Spleen (tissue), 7 donors: ENCODE measurements around the gene PTMA.

ENCODE experiments used
- POLR2A ChIP-seq, 3 donors: fragments of 450-650 bp; IDR thresholded peaks; one replicate each; pipeline ENCODE4 v1.5.1; 2017; ENCODE audit warnings: antibody characterized with exemption in 3 of 3, mild to moderate bottlenecking in 1 of 3
- POLR2AphosphoS5 ChIP-seq, 3 donors: sonication (generic); formaldehyde crosslinking; IDR thresholded peaks; one replicate each; pipeline ENCODE4 v1.5.1; 2017; ENCODE audit warnings: antibody characterized with exemption in 3 of 3
- TF ChIP-seq, protein P1 (sequence below), 11 experiments: fragments of 200-600 bp in 7 of 11; fragments of 450-650 bp in 4 of 11; sonication (generic) in 4 of 11; IDR thresholded peaks in 8 of 11; conservative IDR thresholded peaks in 3 of 11; 1 replicate in 7 of 11; 2 replicates in 4 of 11; pipeline versions ENCODE4 v1.4.0 to v1.8.0; 2016 to 2021; ENCODE audit warnings: antibody characterized with exemption in 11 of 11, inconsistent platforms in 4 of 11, mild to moderate bottlenecking in 1 of 11
- donor health status: DM: no; HTN: no; CAD: no; lungs with moderate emphysema.
- donor health status: DM: no; HTN: no; CAD: no.
- donor health status: DM: no; HTN: no; CAD: no.

DNA sequence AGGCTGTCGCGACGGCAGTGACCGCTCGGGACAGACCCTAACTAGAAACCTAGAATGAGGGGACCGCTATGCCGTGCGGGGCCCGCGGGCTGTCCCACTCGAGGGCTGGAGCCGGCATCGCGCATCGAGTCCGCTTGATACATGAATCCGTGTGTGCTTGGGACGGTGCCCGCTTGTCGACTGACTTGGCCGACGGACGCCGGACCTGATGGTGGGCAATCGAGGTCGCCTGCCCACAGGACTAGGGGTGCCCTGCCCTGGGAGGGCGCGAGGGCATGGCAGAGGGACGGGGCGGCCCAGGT is 749 bp upstream of the PTMA start:
- no peak for TF ChIP-seq POLR2A (IDR thresholded peaks at IDR 0.05)
- TF ChIP-seq, protein P1, sequence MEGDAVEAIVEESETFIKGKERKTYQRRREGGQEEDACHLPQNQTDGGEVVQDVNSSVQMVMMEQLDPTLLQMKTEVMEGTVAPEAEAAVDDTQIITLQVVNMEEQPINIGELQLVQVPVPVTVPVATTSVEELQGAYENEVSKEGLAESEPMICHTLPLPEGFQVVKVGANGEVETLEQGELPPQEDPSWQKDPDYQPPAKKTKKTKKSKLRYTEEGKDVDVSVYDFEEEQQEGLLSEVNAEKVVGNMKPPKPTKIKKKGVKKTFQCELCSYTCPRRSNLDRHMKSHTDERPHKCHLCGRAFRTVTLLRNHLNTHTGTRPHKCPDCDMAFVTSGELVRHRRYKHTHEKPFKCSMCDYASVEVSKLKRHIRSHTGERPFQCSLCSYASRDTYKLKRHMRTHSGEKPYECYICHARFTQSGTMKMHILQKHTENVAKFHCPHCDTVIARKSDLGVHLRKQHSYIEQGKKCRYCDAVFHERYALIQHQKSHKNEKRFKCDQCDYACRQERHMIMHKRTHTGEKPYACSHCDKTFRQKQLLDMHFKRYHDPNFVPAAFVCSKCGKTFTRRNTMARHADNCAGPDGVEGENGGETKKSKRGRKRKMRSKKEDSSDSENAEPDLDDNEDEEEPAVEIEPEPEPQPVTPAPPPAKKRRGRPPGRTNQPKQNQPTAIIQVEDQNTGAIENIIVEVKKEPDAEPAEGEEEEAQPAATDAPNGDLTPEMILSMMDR (IDR thresholded peaks at IDR 0.05 in 8 of 11, conservative IDR thresholded peaks at IDR 0.05 in 3 of 11) = no peak
- no peak for TF ChIP-seq POLR2AphosphoS5 (IDR thresholded peaks at IDR 0.05)
